Fibroblast of lung (primary cell): ENCODE results near the gene DERL3. TPM values are rescaled to one million over a fixed set of nuclear protein-coding genes. Genes with fewer than 3 reads are reported as not detected.

Experiments
- DNase-seq, 2 donors: peaks; one replicate each; pipeline versions ENCODE4 v3.0.0 to v3.0.0-alpha.2; 2010; ENCODE audit warnings: low read depth in 2 of 2
- H2AFZ ChIP-seq: 2 replicates; pipeline ENCODE4 v1.5.1; 2012; ENCODE audit warnings: low read length, control low read depth, inconsistent platforms
- H3K27ac ChIP-seq: 2 replicates; pipeline ENCODE4 v1.5.1; 2011; ENCODE audit warnings: low read length, control low read depth; ENCODE audit not compliant: insufficient read depth
- H3K27me3 ChIP-seq: 2 replicates; pipeline ENCODE4 v1.5.1; 2011; ENCODE audit warnings: mild to moderate bottlenecking, low read length; ENCODE audit not compliant: control insufficient read depth, insufficient read depth
- H3K36me3 ChIP-seq: 2 replicates; pipeline ENCODE4 v1.5.1; 2011; ENCODE audit warnings: low read length; ENCODE audit not compliant: control insufficient read depth, insufficient read depth
- H3K4me1 ChIP-seq: 2 replicates; pipeline ENCODE4 v1.5.1; 2011; ENCODE audit warnings: low read length; ENCODE audit not compliant: control insufficient read depth, insufficient read depth; ENCODE audit errors: extremely low read depth
- H3K4me2 ChIP-seq: 2 replicates; pipeline ENCODE4 v1.5.1; 2011; ENCODE audit warnings: low read length, control low read depth; ENCODE audit not compliant: insufficient read depth; ENCODE audit errors: extremely low read depth
- H3K4me3 ChIP-seq, 4 experiments: fragments of 200-600 bp in 1 of 4; sonication (generic) in 1 of 4; replicated peaks in 1 of 4; 2 replicates each; pipeline ENCODE4 v1.5.1; 2011 to 2016; ENCODE audit warnings: low read length in 4 of 4, low read depth in 3 of 4, mild to moderate bottlenecking in 3 of 4, control low read depth in 2 of 4, inconsistent platforms in 1 of 4, mixed read lengths in 1 of 4; ENCODE audit not compliant: insufficient read depth in 1 of 4; ENCODE audit errors: control extremely low read depth in 1 of 4
- H3K79me2 ChIP-seq: 2 replicates; pipeline ENCODE4 v1.5.1; 2012; ENCODE audit warnings: mild to moderate bottlenecking, low read length, inconsistent platforms; ENCODE audit not compliant: control insufficient read depth, insufficient read depth
- H3K9ac ChIP-seq: 2 replicates; pipeline ENCODE4 v1.5.1; 2011; ENCODE audit warnings: mild to moderate bottlenecking, low read length, control low read depth; ENCODE audit not compliant: insufficient read depth
- H3K9me3 ChIP-seq: 2 replicates; pipeline ENCODE4 v1.5.1; 2012; ENCODE audit warnings: low read depth, low read length; ENCODE audit not compliant: control insufficient read depth, insufficient read depth
- H4K20me1 ChIP-seq: 2 replicates; pipeline ENCODE4 v1.5.1; 2011; ENCODE audit warnings: low read length; ENCODE audit not compliant: control insufficient read depth, insufficient read depth; ENCODE audit errors: extremely low read depth
- EZH2 ChIP-seq: IDR thresholded peaks from 2 replicates; pipeline ENCODE4 v1.5.1; 2012; ENCODE audit warnings: low read length, control low read depth, mild to moderate bottlenecking; ENCODE audit errors: missing control alignments
- polyA plus RNA-seq, 2 donors: library from polyadenylated mRNA; depleted of rRNA in 1 of 2; stranded (reverse) in 1 of 2; unstranded in 1 of 2; fragments of >200 nt; gene quantifications; 2 replicates each; pipeline ENCODE4 v1.2.1, GENCODE V29; 2011 to 2012; ENCODE audit warnings: missing spikeins in 1 of 2
- total RNA-seq: library from RNA; depleted of rRNA; stranded (reverse); fragments of >200 nt; gene quantifications from 2 replicates; pipeline ENCODE4 v1.2.1, GENCODE V29; 2014
- TF ChIP-seq, protein P1 (sequence below), 2 donors: IDR thresholded peaks in 1 of 2; conservative IDR thresholded peaks in 1 of 2; 1 replicate in 1 of 2; 2 replicates in 1 of 2; pipeline ENCODE4 v1.5.1; 2011 to 2012; ENCODE audit warnings: low read length in 2 of 2, control low read depth in 1 of 2, inconsistent platforms in 1 of 2, low read depth in 1 of 2, mild to moderate bottlenecking in 1 of 2

DERL3 gene
- total and polyA plus RNA-seq, 2 donors (not counting 1 experiment from before 2014, with no cell fraction given): 0.42 to 0.50 TPM

DNA sequence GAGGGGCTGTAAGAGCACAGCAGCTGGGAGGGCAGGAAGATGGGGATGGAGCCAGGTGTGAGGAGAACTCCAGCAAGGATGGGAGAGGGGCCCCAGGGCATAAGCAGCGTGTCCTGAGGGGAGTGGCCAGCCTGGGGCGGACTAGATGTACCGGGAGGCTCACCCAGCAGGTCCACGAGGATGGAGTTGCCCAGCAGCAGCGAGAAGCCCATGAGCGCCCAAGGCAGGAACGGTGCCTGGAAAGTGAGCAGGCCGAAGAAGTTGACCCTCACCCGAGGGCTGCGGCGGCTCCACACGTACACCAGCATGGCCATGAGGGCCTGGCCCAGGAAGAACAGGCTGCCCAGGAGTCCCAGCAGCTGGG, 1.3 kb downstream of the DERL3 start:
- H3K4me1 ChIP-seq: no peaks in the 10 kb centered on the region
- no peak overlapping the region for H3K4me2 ChIP-seq
- no peak for DNase-seq
- H3K36me3 ChIP-seq: peaks cover 15% of the 10 kb centered on the region
- TF ChIP-seq, protein P1, sequence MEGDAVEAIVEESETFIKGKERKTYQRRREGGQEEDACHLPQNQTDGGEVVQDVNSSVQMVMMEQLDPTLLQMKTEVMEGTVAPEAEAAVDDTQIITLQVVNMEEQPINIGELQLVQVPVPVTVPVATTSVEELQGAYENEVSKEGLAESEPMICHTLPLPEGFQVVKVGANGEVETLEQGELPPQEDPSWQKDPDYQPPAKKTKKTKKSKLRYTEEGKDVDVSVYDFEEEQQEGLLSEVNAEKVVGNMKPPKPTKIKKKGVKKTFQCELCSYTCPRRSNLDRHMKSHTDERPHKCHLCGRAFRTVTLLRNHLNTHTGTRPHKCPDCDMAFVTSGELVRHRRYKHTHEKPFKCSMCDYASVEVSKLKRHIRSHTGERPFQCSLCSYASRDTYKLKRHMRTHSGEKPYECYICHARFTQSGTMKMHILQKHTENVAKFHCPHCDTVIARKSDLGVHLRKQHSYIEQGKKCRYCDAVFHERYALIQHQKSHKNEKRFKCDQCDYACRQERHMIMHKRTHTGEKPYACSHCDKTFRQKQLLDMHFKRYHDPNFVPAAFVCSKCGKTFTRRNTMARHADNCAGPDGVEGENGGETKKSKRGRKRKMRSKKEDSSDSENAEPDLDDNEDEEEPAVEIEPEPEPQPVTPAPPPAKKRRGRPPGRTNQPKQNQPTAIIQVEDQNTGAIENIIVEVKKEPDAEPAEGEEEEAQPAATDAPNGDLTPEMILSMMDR (conservative IDR thresholded peaks at IDR 0.05 in 1 of 2, IDR thresholded peaks at IDR 0.05 in 1 of 2; ENCODE audit: low read depth in 1 of 2, low read length in 2 of 2): no peak
- no peak for TF ChIP-seq EZH2
- no peak overlapping the region for H3K4me3 ChIP-seq
- H2AFZ ChIP-seq: no peak overlapping the region
- H3K9ac ChIP-seq: no peak overlapping the region
- no peaks in the 10 kb centered on the region for H4K20me1 ChIP-seq
- H3K27ac ChIP-seq: no peak overlapping the region
- no peaks in the 10 kb centered on the region for H3K79me2 ChIP-seq
- no peaks in the 10 kb centered on the region for H3K27me3 ChIP-seq
- no peaks in the 10 kb centered on the region for H3K9me3 ChIP-seq

DNA sequence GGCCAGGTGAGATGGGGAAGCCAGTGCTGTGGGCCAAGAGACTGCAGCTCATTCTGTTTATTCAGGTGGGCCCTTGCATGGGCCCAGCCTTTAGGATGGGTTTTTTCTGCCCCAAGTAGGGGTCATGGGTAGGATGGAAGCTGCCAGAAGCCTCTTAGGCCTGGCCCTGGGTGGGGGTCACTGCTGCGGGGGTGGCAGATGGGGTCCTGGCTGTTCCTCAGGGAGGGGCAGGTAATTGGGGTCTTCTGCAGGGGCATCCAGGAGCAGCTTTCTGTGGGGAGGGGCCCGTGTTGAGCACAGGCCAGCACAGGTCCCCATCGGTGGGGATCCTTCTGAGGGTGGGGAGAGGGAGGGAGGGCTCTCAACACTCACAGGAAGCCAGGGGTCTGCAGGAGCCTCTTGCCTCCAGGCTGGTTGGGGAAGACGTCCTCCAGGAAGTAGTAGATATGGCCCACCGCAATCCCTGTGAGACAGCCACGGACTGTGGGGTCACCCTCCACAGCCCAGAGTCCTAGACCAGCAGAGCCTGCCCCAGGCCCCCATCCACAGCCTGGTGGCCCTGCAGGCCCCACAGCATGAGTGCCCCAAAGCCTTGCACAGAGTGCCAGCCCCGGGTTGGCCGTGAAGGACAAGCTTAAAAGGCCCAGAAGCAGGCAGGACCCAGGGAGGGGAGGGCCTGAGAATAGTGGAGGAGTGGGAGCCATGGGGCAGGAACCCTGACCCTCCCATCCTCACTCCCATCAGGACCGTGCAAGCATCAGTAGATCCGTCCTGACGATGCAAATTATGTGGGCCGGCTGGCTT, 1.9 kb downstream of the DERL3 start:
- Histone ChIP-seq H3K36me3 (peaks cover 18% of the 10 kb centered on the region), H3K79me2 (peaks cover under 1% of the 10 kb centered on the region), H3K9me3 (no peaks in the 10 kb centered on the region), H3K27me3 (no peaks in the 10 kb centered on the region), H3K4me3 (no peak overlapping the region), H3K4me2 (no peak overlapping the region), H3K9ac (no peak overlapping the region), H2AFZ (no peak overlapping the region), H3K27ac (no peak overlapping the region), H3K4me1 (no peaks in the 10 kb centered on the region), H4K20me1 (no peaks in the 10 kb centered on the region)
- TF ChIP-seq, protein P1 (conservative IDR thresholded peaks at IDR 0.05 in 1 of 2, IDR thresholded peaks at IDR 0.05 in 1 of 2; ENCODE audit: low read depth in 1 of 2, low read length in 2 of 2): no peak
- TF ChIP-seq EZH2: no peak
- DNase-seq: no peak

DNA sequence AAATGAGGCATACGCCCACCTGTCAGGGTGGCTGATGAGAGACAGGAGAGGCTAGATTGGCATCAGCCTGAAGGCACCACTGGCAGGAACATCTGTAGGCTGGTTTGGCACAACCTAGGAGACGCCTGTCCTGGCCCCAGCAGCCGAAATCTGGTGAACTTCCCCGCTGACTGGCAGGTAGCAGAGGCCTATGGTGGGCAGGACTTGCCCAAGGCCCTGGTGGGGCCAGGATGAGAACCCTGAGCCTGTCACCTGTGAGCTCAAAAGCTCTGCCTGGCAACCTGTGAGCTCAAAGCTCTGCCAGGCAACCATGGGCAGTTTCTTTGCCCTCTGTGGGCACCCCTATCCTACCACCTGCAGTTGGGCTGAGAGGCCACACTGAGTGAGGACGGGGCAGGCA, 2.5 kb downstream of the DERL3 start:
- H3K79me2 ChIP-seq: peaks cover 5% of the 10 kb centered on the region
- no peak overlapping the region for H3K4me3 ChIP-seq
- no peak overlapping the region for H3K9ac ChIP-seq
- H3K36me3 ChIP-seq: peaks cover 22% of the 10 kb centered on the region
- no peak overlapping the region for H3K4me2 ChIP-seq
- no peak overlapping the region for H2AFZ ChIP-seq
- H3K27ac ChIP-seq: no peak overlapping the region
- no peak for TF ChIP-seq EZH2
- TF ChIP-seq, protein P1 (conservative IDR thresholded peaks at IDR 0.05 in 1 of 2, IDR thresholded peaks at IDR 0.05 in 1 of 2; ENCODE audit: low read depth in 1 of 2, low read length in 2 of 2): no peak
- no peaks in the 10 kb centered on the region for H3K27me3 ChIP-seq
- no peaks in the 10 kb centered on the region for H3K9me3 ChIP-seq
- H4K20me1 ChIP-seq: no peaks in the 10 kb centered on the region
- no peak for DNase-seq
- H3K4me1 ChIP-seq: no peaks in the 10 kb centered on the region
